DOHH2 (cell line): ENCODE data around the gene CTSW.

Source experiments
- CTCF ChIP-seq: fragments of 200-600 bp; sonication (generic); IDR thresholded peaks from one replicate; pipeline ENCODE4 v1.5.1; 2014; ENCODE audit warnings: antibody characterized with exemption, mild to moderate bottlenecking, low read depth, low read length; ENCODE audit not compliant: poor library complexity, severe bottlenecking
- EZH2phosphoT487 ChIP-seq: fragments of 200-600 bp; sonication (generic); IDR thresholded peaks from 2 replicates; pipeline ENCODE4 v1.6.1; 2017; ENCODE audit warnings: borderline replicate concordance, mild to moderate bottlenecking, antibody characterized with exemption, low read length, moderate library complexity, mixed read lengths

GRCh38 chr11:65922565-65922964, 42.9 kb downstream of the CTSW start:
- TF ChIP-seq CTCF (no peak), EZH2phosphoT487 (no peak)
